HCT116 (cell line): Measurements from ENCODE around the gene ZNF30. TPM values are rescaled to one million over a fixed set of nuclear protein-coding genes. Genes with fewer than 3 reads are reported as not detected.
A peak's percentile ranks its signal among the peaks of the same experiment; 100 is the strongest.

Experiments
- ATAC-seq: fragments of 200-7000 bp; cut with Tn5 transposase; 2 replicates; pipeline ENCODE4 v1.9.1; 2020; ENCODE audit warnings: mild to moderate bottlenecking, moderate library complexity
- BruUV-seq: library from RNA; stranded (reverse); fragments of 400-500 nt; replicated peaks from 2 replicates; lab custom pipeline; 2021; lab: Mats Ljungman, UMichigan
- CTCF ChIA-PET: fragments of 300-600 bp; sonication (Branson Sonifier 250); formaldehyde crosslinking; loops from one replicate; lab custom pipeline; 2021; ENCODE audit warnings: antibody characterized with exemption; lab: Charles Lee
- POLR2A ChIA-PET: fragments of 300-600, 350-600 bp; sonication (Branson Sonifier 250); formaldehyde crosslinking; loops from one replicate; lab custom pipeline; 2021; ENCODE audit warnings: antibody characterized with exemption; lab: Charles Lee
- RAD21 ChIA-PET, 2 experiments: fragments of 300-600 bp; sonication (Branson Sonifier 250); formaldehyde crosslinking; loops; one replicate each; lab custom pipeline; 2023; ENCODE audit warnings: low total read pairs in 2 of 2; ENCODE audit not compliant: uncharacterized antibody in 2 of 2, unreplicated experiment in 2 of 2, low non-redundant PET in 1 of 2; lab: Charles Lee
- DNase-seq: peaks from one replicate; pipeline ENCODE4 v3.0.0-alpha.2; 2010; ENCODE audit warnings: low read depth, low spot score
- H2AFZ ChIP-seq: fragments of 200-600 bp; shearing (Covaris generic), sonication (generic); 2 replicates; pipeline ENCODE4 v1.6.1; 2017; ENCODE audit warnings: low read depth, mixed run types, mixed read lengths, antibody characterized with exemption, low read length; ENCODE audit not compliant: poor library complexity, severe bottlenecking
- H3K27ac ChIP-seq: 2 replicates; pipeline ENCODE4 v1.5.1; 2012; ENCODE audit warnings: low read depth, low read length
- H3K27me3 ChIP-seq: fragments of 200-600 bp; sonication (generic); 2 replicates; pipeline ENCODE4 v1.6.1; 2016; ENCODE audit warnings: mixed run types, low read length, mixed read lengths; ENCODE audit not compliant: insufficient read depth
- H3K36me3 ChIP-seq, 2 experiments: fragments of 200-500 bp in 1 of 2; fragments of 200-600 bp in 1 of 2; sonication (Bioruptor generic) in 1 of 2; sonication (generic) in 1 of 2; 2 replicates each; pipeline versions ENCODE4 v1.5.1 to v1.6.1; 2014 to 2016; ENCODE audit warnings: low read length in 2 of 2, inconsistent platforms in 1 of 2, mixed read lengths in 1 of 2, mixed run types in 1 of 2; ENCODE audit not compliant: insufficient read depth in 2 of 2, control insufficient read depth in 1 of 2
- H3K4me1 ChIP-seq, 2 experiments: fragments of 200-600 bp in 1 of 2; sonication (generic) in 1 of 2; 2 replicates each; pipeline versions ENCODE4 v1.5.1 to v1.6.1; 2012 to 2017; ENCODE audit warnings: low read length in 2 of 2, inconsistent platforms in 1 of 2, mild to moderate bottlenecking in 1 of 2, mixed read lengths in 1 of 2, mixed run types in 1 of 2, moderate library complexity in 1 of 2; ENCODE audit not compliant: insufficient read depth in 2 of 2, control insufficient read depth in 1 of 2
- H3K4me2 ChIP-seq: fragments of 200-600 bp; sonication (generic); 2 replicates; pipeline ENCODE4 v1.6.1; 2017; ENCODE audit warnings: mixed run types, low read length, mixed read lengths
- H3K4me3 ChIP-seq, 2 experiments: fragments of 200-600 bp in 1 of 2; sonication (generic) in 1 of 2; replicated peaks in 1 of 2; 2 replicates each; pipeline ENCODE4 v1.5.1; 2011 to 2016; ENCODE audit warnings: low read length in 2 of 2, control low read depth in 1 of 2, low read depth in 1 of 2, mild to moderate bottlenecking in 1 of 2, mixed read lengths in 1 of 2, mixed run types in 1 of 2
- H3K79me2 ChIP-seq: fragments of 200-600 bp; sonication (generic); 2 replicates; pipeline ENCODE4 v1.6.1; 2017; ENCODE audit warnings: mild to moderate bottlenecking, mixed run types, low read length, moderate library complexity, mixed read lengths; ENCODE audit not compliant: insufficient read depth
- H3K9ac ChIP-seq: fragments of 200-600 bp; sonication (generic); 2 replicates; pipeline ENCODE4 v1.6.1; 2016; ENCODE audit warnings: low read length, mixed read lengths
- H3K9me2 ChIP-seq: fragments of 200-600 bp; sonication (generic), shearing (Covaris generic); 2 replicates; pipeline ENCODE4 v1.6.1; 2017; ENCODE audit warnings: mixed run types, mild to moderate bottlenecking, moderate library complexity; ENCODE audit not compliant: insufficient read depth
- H3K9me3 ChIP-seq, 2 experiments: fragments of 200-500 bp in 1 of 2; fragments of 200-600 bp in 1 of 2; sonication (Bioruptor generic) in 1 of 2; sonication (generic) in 1 of 2; 2 replicates each; pipeline ENCODE4 v1.6.1; 2014 to 2017; ENCODE audit warnings: low read length in 2 of 2, mixed read lengths in 2 of 2, inconsistent platforms in 1 of 2, low read depth in 1 of 2, mild to moderate bottlenecking in 1 of 2, mixed run types in 1 of 2, moderate library complexity in 1 of 2; ENCODE audit not compliant: control insufficient read depth in 1 of 2, insufficient read depth in 1 of 2
- H4K20me1 ChIP-seq: fragments of 200-600 bp; sonication (generic), shearing (Covaris generic); 2 replicates; pipeline ENCODE4 v1.6.1; 2017; ENCODE audit warnings: mixed run types, mild to moderate bottlenecking, moderate library complexity; ENCODE audit not compliant: insufficient read depth
- CBX3 ChIP-seq: IDR thresholded peaks from 2 replicates; pipeline ENCODE4 v1.6.1; 2012; ENCODE audit warnings: low read depth
- CEBPB ChIP-seq: IDR thresholded peaks from 2 replicates; pipeline ENCODE4 v1.6.1; 2012; ENCODE audit warnings: low read depth
- ELF1 ChIP-seq: IDR thresholded peaks from 2 replicates; pipeline ENCODE4 v1.6.1; 2012; ENCODE audit warnings: low read depth, borderline replicate concordance
- EZH2 ChIP-seq: fragments of 200-600 bp; sonication (generic); IDR thresholded peaks from 2 replicates; pipeline ENCODE4 v1.6.1; 2017; ENCODE audit warnings: antibody characterized with exemption, mixed run types
- EZH2phosphoT487 ChIP-seq: fragments of 200-600 bp; IDR thresholded peaks from 2 replicates; pipeline ENCODE4 v1.6.1; 2018; ENCODE audit warnings: antibody characterized with exemption, borderline replicate concordance
- FOSL1 ChIP-seq: IDR thresholded peaks from 2 replicates; pipeline ENCODE4 v1.6.1; 2012; ENCODE audit warnings: low read depth
- JUND ChIP-seq: IDR thresholded peaks from 2 replicates; pipeline ENCODE4 v1.6.1; 2012
- POLR2A ChIP-seq: IDR thresholded peaks from 2 replicates; pipeline ENCODE4 v1.7.0; 2011; ENCODE audit warnings: borderline replicate concordance; ENCODE audit not compliant: insufficient read depth, insufficient read length; ENCODE audit errors: extremely low read depth
- SRF ChIP-seq: IDR thresholded peaks from 2 replicates; pipeline ENCODE4 v1.6.1; 2012; ENCODE audit warnings: low read depth
- TCF7L2 ChIP-seq: IDR thresholded peaks from 2 replicates; pipeline ENCODE4 v1.7.0; 2011; ENCODE audit warnings: borderline replicate concordance, inconsistent platforms; ENCODE audit not compliant: insufficient read depth, insufficient read length; ENCODE audit errors: extremely low read depth
- intact Hi-C: fragments of 100-400 bp; cut with micrococcal nuclease; formaldehyde crosslinking; loops from 2 replicates; pipeline ENCODE4 v1.10.0; 2022
- total RNA-seq: library from RNA; stranded (reverse); gene quantifications from one replicate; pipeline ENCODE4 v1.2.1, GENCODE V29; 2021; ENCODE audit not compliant: unreplicated experiment
- TF ChIP-seq, protein P1 (sequence below): IDR thresholded peaks from 2 replicates; pipeline ENCODE4 v1.6.1; 2012
- TF ChIP-seq, protein P2 (sequence below): IDR thresholded peaks from 2 replicates; pipeline ENCODE4 v1.6.1; 2012; ENCODE audit warnings: low read depth

Gene ZNF30
- total RNA-seq, 1 experiment from 2014 or later = 4.1 TPM

DNA sequence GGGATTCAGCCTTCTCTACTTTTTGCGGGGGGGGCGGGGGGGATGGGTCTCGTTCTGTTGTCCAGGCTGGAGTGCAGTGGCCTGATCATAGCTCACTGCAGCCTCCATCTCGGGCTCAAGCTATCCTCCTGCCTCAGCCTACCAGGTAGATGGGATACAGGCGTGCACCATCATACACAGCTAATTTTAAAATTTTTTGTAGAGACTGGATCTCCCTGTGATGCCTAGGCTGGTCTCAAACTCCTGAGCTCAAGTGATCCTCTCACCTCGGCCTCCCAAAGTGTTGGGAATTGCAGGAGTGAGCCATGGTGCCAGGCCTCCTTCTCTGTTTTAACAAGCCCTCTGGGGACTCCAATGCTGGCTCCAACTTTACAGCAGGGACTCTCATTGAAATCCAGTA lies 37.9 kb downstream of the ZNF30 start:
- H3K4me3 ChIP-seq = peak overlapping the region; percentile 68 to 85

More for the DNA sequence above, 37.9 kb downstream of the ZNF30 start:
- TF ChIP-seq POLR2A (no peak), JUND (no peak), CBX3 (no peak), EZH2 (no peak), TCF7L2 (no peak), SRF (no peak), FOSL1 (no peak), CEBPB (no peak), EZH2phosphoT487 (no peak), ELF1 (no peak)
- TF ChIP-seq, protein P1, sequence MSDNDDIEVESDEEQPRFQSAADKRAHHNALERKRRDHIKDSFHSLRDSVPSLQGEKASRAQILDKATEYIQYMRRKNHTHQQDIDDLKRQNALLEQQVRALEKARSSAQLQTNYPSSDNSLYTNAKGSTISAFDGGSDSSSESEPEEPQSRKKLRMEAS = no peak
- TF ChIP-seq, protein P2, sequence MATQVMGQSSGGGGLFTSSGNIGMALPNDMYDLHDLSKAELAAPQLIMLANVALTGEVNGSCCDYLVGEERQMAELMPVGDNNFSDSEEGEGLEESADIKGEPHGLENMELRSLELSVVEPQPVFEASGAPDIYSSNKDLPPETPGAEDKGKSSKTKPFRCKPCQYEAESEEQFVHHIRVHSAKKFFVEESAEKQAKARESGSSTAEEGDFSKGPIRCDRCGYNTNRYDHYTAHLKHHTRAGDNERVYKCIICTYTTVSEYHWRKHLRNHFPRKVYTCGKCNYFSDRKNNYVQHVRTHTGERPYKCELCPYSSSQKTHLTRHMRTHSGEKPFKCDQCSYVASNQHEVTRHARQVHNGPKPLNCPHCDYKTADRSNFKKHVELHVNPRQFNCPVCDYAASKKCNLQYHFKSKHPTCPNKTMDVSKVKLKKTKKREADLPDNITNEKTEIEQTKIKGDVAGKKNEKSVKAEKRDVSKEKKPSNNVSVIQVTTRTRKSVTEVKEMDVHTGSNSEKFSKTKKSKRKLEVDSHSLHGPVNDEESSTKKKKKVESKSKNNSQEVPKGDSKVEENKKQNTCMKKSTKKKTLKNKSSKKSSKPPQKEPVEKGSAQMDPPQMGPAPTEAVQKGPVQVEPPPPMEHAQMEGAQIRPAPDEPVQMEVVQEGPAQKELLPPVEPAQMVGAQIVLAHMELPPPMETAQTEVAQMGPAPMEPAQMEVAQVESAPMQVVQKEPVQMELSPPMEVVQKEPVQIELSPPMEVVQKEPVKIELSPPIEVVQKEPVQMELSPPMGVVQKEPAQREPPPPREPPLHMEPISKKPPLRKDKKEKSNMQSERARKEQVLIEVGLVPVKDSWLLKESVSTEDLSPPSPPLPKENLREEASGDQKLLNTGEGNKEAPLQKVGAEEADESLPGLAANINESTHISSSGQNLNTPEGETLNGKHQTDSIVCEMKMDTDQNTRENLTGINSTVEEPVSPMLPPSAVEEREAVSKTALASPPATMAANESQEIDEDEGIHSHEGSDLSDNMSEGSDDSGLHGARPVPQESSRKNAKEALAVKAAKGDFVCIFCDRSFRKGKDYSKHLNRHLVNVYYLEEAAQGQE = no peak
- BruUV-seq = no TSS peak
- H3K9me2 ChIP-seq = no peaks in the 10 kb centered on the region
- intact Hi-C loops = no loop called here
- ChIA-PET CTCF (no interaction called here), POLR2A (no interaction called here), RAD21 (no interaction called here)
- ATAC-seq (no peak), DNase-seq (no peak)
- H3K9me3 ChIP-seq = peaks cover 2 to 6% of the 10 kb centered on the region in 2 experiments; a peak in 2 of 4 replicates
- peak overlapping the region; percentile 11 for H2AFZ ChIP-seq
- H3K9ac ChIP-seq = no peak overlapping the region; the same call in 1 of the 2 replicates
- H3K27ac ChIP-seq = no peak overlapping the region
- no peaks in the 10 kb centered on the region for H4K20me1 ChIP-seq
- peaks cover 0 to 4% of the 10 kb centered on the region in 2 experiments; a peak in 1 of 4 replicates for H3K36me3 ChIP-seq
- H3K4me1 ChIP-seq = peaks cover 4 to 14% of the 10 kb centered on the region in 2 experiments; a peak in 3 of 4 replicates
- H3K4me2 ChIP-seq = peak overlapping the region; percentile 89
- H3K27me3 ChIP-seq = no peaks in the 10 kb centered on the region
- H3K79me2 ChIP-seq = no peaks in the 10 kb centered on the region
